ENCODE results near the gene CFAP77. TPM values are rescaled to one million over a fixed set of nuclear protein-coding genes. Genes with fewer than 3 reads are reported as not detected.

Gene CFAP77
- total and polyA plus RNA-seq, 9 of the 15 experiments (the other 6 are each of a cell fraction or from before 2014, with no cell fraction given), result not detected

DNA sequence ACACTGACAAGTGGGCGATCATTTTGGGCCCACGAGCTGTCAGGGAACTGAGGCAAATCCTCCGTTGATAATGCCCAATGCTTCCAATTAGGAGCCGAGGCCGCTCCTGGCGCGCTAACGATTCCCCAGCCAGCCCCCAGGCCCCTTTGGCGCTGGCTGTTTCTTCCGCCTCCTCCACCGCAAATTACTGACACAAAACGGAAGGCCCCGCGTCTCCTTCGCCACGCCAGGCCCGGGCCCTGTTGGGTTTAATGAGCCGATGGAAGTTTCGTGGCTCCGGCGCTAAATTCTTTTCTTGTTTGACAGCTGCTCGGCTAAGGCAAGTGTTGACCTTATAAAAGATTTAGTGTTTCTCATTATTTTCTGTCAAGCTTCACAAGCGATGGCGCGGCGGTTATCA lies 146.7 kb downstream of the CFAP77 start:
- H3K4me2 ChIP-seq (ENCODE audit: insufficient read depth, low read length), result no peak overlapping the region
- FAIRE-seq, result no peak
- WGBS (ENCODE audit: insufficient coverage, low coverage, missing lambda C conversion rate), result 6% methylated on average over 20 of the region's 26 CpGs

More for the DNA sequence above, 146.7 kb downstream of the CFAP77 start:
- Histone ChIP-seq H3K4me3 (no peak overlapping the region), H3K79me2 (ENCODE audit: control insufficient read depth, insufficient read depth, low read length) (no peaks in the 10 kb centered on the region), H2AFZ (ENCODE audit: low read depth, low read length) (no peak overlapping the region), H3K27ac (ENCODE audit: extremely low read depth, low read depth, low read length) (no peak overlapping the region), H4K20me1 (replicated peaks; ENCODE audit: control insufficient read depth, insufficient read depth, low read length) (no peaks in the 10 kb centered on the region), H3K9me1 (ENCODE audit: control insufficient read depth, insufficient read depth, low read length) (no peaks in the 10 kb centered on the region), H3K4me1 (replicated peaks in 1 of 2; ENCODE audit: control insufficient read depth in 2 of 2, insufficient read depth in 2 of 2, low read length in 2 of 2) (no peaks in the 10 kb centered on the region), H3K9ac (ENCODE audit: insufficient read depth in 1 of 2, low read depth in 2 of 2, low read length in 2 of 2) (no peak overlapping the region; a peak in 1 of 4 replicates), H3K36me3 (ENCODE audit: control insufficient read depth, insufficient read depth, low read length) (no peaks in the 10 kb centered on the region), H3K9me3 (replicated peaks; ENCODE audit: control insufficient read depth, insufficient read depth, low read depth, low read length) (no peaks in the 10 kb centered on the region; the same call in 1 of the 2 replicates), H3K27me3 (ENCODE audit: control insufficient read depth in 2 of 2, insufficient read depth in 2 of 2, low read length in 2 of 2) (peaks cover 51 to 69% of the 10 kb centered on the region in 2 experiments)
- DNase-seq (ENCODE audit: extremely low read depth in 1 of 4, low spot score in 3 of 4), result no peak
- intact Hi-C loops (cut with micrococcal nuclease) (no loop called here), in situ Hi-C loops (cut with MboI) (no loop called here)
- no peak for TF ChIP-seq ZNF431 (CRISPR knock-in tag; IDR thresholded peaks at IDR 0.05)
- TF ChIP-seq GABPB1 (CRISPR knock-in tag; IDR thresholded peaks at IDR 0.05), result no peak
- no peak for TF ChIP-seq CBX3 (IDR thresholded peaks at IDR 0.05; ENCODE audit: borderline replicate concordance in 1 of 2, low read length in 2 of 2)
- TF ChIP-seq, protein P1, sequence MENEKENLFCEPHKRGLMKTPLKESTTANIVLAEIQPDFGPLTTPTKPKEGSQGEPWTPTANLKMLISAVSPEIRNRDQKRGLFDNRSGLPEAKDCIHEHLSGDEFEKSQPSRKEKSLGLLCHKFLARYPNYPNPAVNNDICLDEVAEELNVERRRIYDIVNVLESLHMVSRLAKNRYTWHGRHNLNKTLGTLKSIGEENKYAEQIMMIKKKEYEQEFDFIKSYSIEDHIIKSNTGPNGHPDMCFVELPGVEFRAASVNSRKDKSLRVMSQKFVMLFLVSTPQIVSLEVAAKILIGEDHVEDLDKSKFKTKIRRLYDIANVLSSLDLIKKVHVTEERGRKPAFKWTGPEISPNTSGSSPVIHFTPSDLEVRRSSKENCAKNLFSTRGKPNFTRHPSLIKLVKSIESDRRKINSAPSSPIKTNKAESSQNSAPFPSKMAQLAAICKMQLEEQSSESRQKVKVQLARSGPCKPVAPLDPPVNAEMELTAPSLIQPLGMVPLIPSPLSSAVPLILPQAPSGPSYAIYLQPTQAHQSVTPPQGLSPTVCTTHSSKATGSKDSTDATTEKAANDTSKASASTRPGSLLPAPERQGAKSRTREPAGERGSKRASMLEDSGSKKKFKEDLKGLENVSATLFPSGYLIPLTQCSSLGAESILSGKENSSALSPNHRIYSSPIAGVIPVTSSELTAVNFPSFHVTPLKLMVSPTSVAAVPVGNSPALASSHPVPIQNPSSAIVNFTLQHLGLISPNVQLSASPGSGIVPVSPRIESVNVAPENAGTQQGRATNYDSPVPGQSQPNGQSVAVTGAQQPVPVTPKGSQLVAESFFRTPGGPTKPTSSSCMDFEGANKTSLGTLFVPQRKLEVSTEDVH (IDR thresholded peaks at IDR 0.05; ENCODE audit: low read depth, partially characterized antibody), result no peak
- TF ChIP-seq MECOM (CRISPR knock-in tag; IDR thresholded peaks at IDR 0.05), result no peak
- no peak for TF ChIP-seq ZNF311 (CRISPR knock-in tag; IDR thresholded peaks at IDR 0.05)
- TF ChIP-seq ZNF134 (CRISPR knock-in tag; conservative IDR thresholded peaks at IDR 0.05), result no peak
- no peak for TF ChIP-seq STAG1 (CRISPR knock-in tag; IDR thresholded peaks at IDR 0.05; ENCODE audit: borderline replicate concordance)
- no peak for TF ChIP-seq FOSL1 (tag; conservative IDR thresholded peaks at IDR 0.05)
- no peak for TF ChIP-seq RBM25 (IDR thresholded peaks at IDR 0.05; ENCODE audit: low read depth, low read length, severe bottlenecking)
- no peak for TF ChIP-seq ZFPM2 (CRISPR knock-in tag; IDR thresholded peaks at IDR 0.05)
- TF ChIP-seq STAT5A (IDR thresholded peaks at IDR 0.05; ENCODE audit: borderline replicate concordance, low read length), result no peak
- TF ChIP-seq, protein P2, sequence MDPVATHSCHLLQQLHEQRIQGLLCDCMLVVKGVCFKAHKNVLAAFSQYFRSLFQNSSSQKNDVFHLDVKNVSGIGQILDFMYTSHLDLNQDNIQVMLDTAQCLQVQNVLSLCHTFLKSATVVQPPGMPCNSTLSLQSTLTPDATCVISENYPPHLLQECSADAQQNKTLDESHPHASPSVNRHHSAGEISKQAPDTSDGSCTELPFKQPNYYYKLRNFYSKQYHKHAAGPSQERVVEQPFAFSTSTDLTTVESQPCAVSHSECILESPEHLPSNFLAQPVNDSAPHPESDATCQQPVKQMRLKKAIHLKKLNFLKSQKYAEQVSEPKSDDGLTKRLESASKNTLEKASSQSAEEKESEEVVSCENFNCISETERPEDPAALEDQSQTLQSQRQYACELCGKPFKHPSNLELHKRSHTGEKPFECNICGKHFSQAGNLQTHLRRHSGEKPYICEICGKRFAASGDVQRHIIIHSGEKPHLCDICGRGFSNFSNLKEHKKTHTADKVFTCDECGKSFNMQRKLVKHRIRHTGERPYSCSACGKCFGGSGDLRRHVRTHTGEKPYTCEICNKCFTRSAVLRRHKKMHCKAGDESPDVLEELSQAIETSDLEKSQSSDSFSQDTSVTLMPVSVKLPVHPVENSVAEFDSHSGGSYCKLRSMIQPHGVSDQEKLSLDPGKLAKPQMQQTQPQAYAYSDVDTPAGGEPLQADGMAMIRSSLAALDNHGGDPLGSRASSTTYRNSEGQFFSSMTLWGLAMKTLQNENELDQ (CRISPR knock-in tag; IDR thresholded peaks at IDR 0.05; ENCODE audit: borderline replicate concordance), result no peak
- TF ChIP-seq, protein P3, sequence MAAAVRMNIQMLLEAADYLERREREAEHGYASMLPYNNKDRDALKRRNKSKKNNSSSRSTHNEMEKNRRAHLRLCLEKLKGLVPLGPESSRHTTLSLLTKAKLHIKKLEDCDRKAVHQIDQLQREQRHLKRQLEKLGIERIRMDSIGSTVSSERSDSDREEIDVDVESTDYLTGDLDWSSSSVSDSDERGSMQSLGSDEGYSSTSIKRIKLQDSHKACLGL (CRISPR knock-in tag; IDR thresholded peaks at IDR 0.05; ENCODE audit: borderline replicate concordance, poor library complexity, severe bottlenecking), result no peak
- TF ChIP-seq PHF8 (IDR thresholded peaks at IDR 0.05; ENCODE audit: borderline replicate concordance, low read length), result no peak
- TF ChIP-seq LEF1 (IDR thresholded peaks at IDR 0.05), result no peak
- no peak for TF ChIP-seq MCM3 (IDR thresholded peaks at IDR 0.05)
- ATAC-seq, result no peak
- ChIA-PET POLR2A (no interaction called here), CTCF (ENCODE audit: low intra/inter-chr PET ratio) (no interaction called here)
- no TSS peak for BruUV-seq (replicated peaks)

All from K562 (cell line).